ENCODE data around the gene PTPN3.

PTPN3 gene

GRCh38 chr9:109378316-109378715 is 119.8 kb downstream of the PTPN3 start:
- TF ChIP-seq FOXP2 (optimal IDR thresholded peaks at IDR 0.05; ENCODE audit: borderline replicate concordance, extremely low read depth, extremely low read length, insufficient read depth) (no peak), SIN3A (IDR thresholded peaks at IDR 0.05; ENCODE audit: borderline replicate concordance, insufficient read depth, low read length) (no peak), POLR2AphosphoS5 (IDR thresholded peaks at IDR 0.05; ENCODE audit: low read depth, low read length) (no peak), REST (IDR thresholded peaks at IDR 0.05; ENCODE audit: insufficient read depth in 1 of 2, low read depth in 2 of 2, low read length in 2 of 2) (no peak), TAF1 (IDR thresholded peaks at IDR 0.05; ENCODE audit: borderline replicate concordance, insufficient read depth, low read length) (no peak)

GRCh38 chr9:109372246-109372645 is 125.9 kb downstream of the PTPN3 start:
- TF ChIP-seq REST (IDR thresholded peaks at IDR 0.05; ENCODE audit: insufficient read depth in 1 of 2, low read depth in 2 of 2, low read length in 2 of 2) = no peak
- no peak for TF ChIP-seq SIN3A (IDR thresholded peaks at IDR 0.05; ENCODE audit: borderline replicate concordance, insufficient read depth, low read length)
- no peak for TF ChIP-seq TAF1 (IDR thresholded peaks at IDR 0.05; ENCODE audit: borderline replicate concordance, insufficient read depth, low read length)
- TF ChIP-seq FOXP2 (optimal IDR thresholded peaks at IDR 0.05; ENCODE audit: borderline replicate concordance, extremely low read depth, extremely low read length, insufficient read depth) = no peak
- no peak for TF ChIP-seq POLR2AphosphoS5 (IDR thresholded peaks at IDR 0.05; ENCODE audit: low read depth, low read length)

GRCh38 chr9:109371374-109371773 is 126.7 kb downstream of the PTPN3 start:
- no peak for TF ChIP-seq REST (IDR thresholded peaks at IDR 0.05; ENCODE audit: insufficient read depth in 1 of 2, low read depth in 2 of 2, low read length in 2 of 2)
- no peak for TF ChIP-seq TAF1 (IDR thresholded peaks at IDR 0.05; ENCODE audit: borderline replicate concordance, insufficient read depth, low read length)
- TF ChIP-seq SIN3A (IDR thresholded peaks at IDR 0.05; ENCODE audit: borderline replicate concordance, insufficient read depth, low read length) = no peak
- TF ChIP-seq FOXP2 (optimal IDR thresholded peaks at IDR 0.05; ENCODE audit: borderline replicate concordance, extremely low read depth, extremely low read length, insufficient read depth) = no peak
- TF ChIP-seq POLR2AphosphoS5 (IDR thresholded peaks at IDR 0.05; ENCODE audit: low read depth, low read length) = no peak

GRCh38 chr9:109369285-109369684 is 128.8 kb downstream of the PTPN3 start:
- no peak for TF ChIP-seq REST (IDR thresholded peaks at IDR 0.05; ENCODE audit: insufficient read depth in 1 of 2, low read depth in 2 of 2, low read length in 2 of 2)
- TF ChIP-seq FOXP2 (optimal IDR thresholded peaks at IDR 0.05; ENCODE audit: borderline replicate concordance, extremely low read depth, extremely low read length, insufficient read depth) = no peak
- TF ChIP-seq SIN3A (IDR thresholded peaks at IDR 0.05; ENCODE audit: borderline replicate concordance, insufficient read depth, low read length) = no peak
- TF ChIP-seq POLR2AphosphoS5 (IDR thresholded peaks at IDR 0.05; ENCODE audit: low read depth, low read length) = no peak
- TF ChIP-seq TAF1 (IDR thresholded peaks at IDR 0.05; ENCODE audit: borderline replicate concordance, insufficient read depth, low read length) = no peak

- TF ChIP-seq SIN3A (IDR thresholded peaks at IDR 0.05; ENCODE audit: borderline replicate concordance, insufficient read depth, low read length) = no peak
- TF ChIP-seq REST (IDR thresholded peaks at IDR 0.05; ENCODE audit: insufficient read depth in 1 of 2, low read depth in 2 of 2, low read length in 2 of 2) = no peak
- TF ChIP-seq TAF1 (IDR thresholded peaks at IDR 0.05; ENCODE audit: borderline replicate concordance, insufficient read depth, low read length) = no peak
- TF ChIP-seq FOXP2 (optimal IDR thresholded peaks at IDR 0.05; ENCODE audit: borderline replicate concordance, extremely low read depth, extremely low read length, insufficient read depth) = no peak
- no peak for TF ChIP-seq POLR2AphosphoS5 (IDR thresholded peaks at IDR 0.05; ENCODE audit: low read depth, low read length)
These were observed 137.3 kb downstream of the PTPN3 start for GRCh38 chr9:109360771-109361170.
